HepG2 (cell line): ENCODE results near the gene DCTN3. TPM values are rescaled to one million over a fixed set of nuclear protein-coding genes. Genes with fewer than 3 reads are reported as not detected.
A peak's percentile ranks its signal among the peaks of the same experiment; 100 is the strongest.

Source experiments
- DMAP1 ChIP-seq: IDR thresholded peaks from 2 replicates; pipeline ENCODE4 v1.6.1; 2016
- HHEX ChIP-seq: IDR thresholded peaks from 2 replicates; pipeline ENCODE4 v1.6.1; 2016; ENCODE audit warnings: control low read depth
- HNRNPL ChIP-seq: fragments of 200-400 bp; formaldehyde crosslinking; IDR thresholded peaks from 2 replicates; pipeline ENCODE4 v1.6.1; 2017; ENCODE audit warnings: mild to moderate bottlenecking, low read depth, low read length
- KAT2B ChIP-seq: fragments of 150-350 bp; IDR thresholded peaks from 2 replicates; pipeline ENCODE4 v1.6.1; 2014; ENCODE audit warnings: low read depth, low read length, borderline replicate concordance
- MBNL3 ChIP-seq: fragments of 250-450 bp; sonication (Bioruptor Pico); conservative IDR thresholded peaks from 2 replicates; pipeline ENCODE4 v1.8.0; 2022; ENCODE audit warnings: mild to moderate bottlenecking, inconsistent platforms
- NCOA2 ChIP-seq: sonication (generic); formaldehyde crosslinking; IDR thresholded peaks from 2 replicates; pipeline ENCODE4 v1.8.0; 2022; ENCODE audit warnings: inconsistent platforms
- RFXAP ChIP-seq: sonication (generic); formaldehyde crosslinking; IDR thresholded peaks from 2 replicates; pipeline ENCODE4 v1.4.0; 2020; ENCODE audit warnings: missing genetic modification reagents, borderline replicate concordance
- RXRA ChIP-seq: sonication (generic); formaldehyde crosslinking; IDR thresholded peaks from 2 replicates; pipeline ENCODE4 v1.5.1; 2020; ENCODE audit warnings: missing genetic modification reagents
- ZBTB3 ChIP-seq: sonication (generic); formaldehyde crosslinking; IDR thresholded peaks from 2 replicates; pipeline ENCODE4 v1.4.0; 2020; ENCODE audit warnings: low read depth, mild to moderate bottlenecking, moderate library complexity, missing genetic modification reagents, borderline replicate concordance
- ZNF138 ChIP-seq: sonication (generic); formaldehyde crosslinking; IDR thresholded peaks from 2 replicates; pipeline ENCODE4 v1.5.0; 2020; ENCODE audit warnings: mild to moderate bottlenecking, low read depth, missing genetic modification reagents
- ZNF337 ChIP-seq: sonication (generic); formaldehyde crosslinking; IDR thresholded peaks from 2 replicates; pipeline ENCODE4 v1.5.1; 2020; ENCODE audit warnings: missing genetic modification reagents, low read depth, mild to moderate bottlenecking, borderline replicate concordance
- ZNF496 ChIP-seq: sonication (generic); formaldehyde crosslinking; IDR thresholded peaks from 2 replicates; pipeline ENCODE4 v1.8.1; 2023; ENCODE audit warnings: mild to moderate bottlenecking, moderate library complexity, missing genetic modification reagents; ENCODE audit not compliant: insufficient replicate concordance
- ZNF557 ChIP-seq: sonication (generic); formaldehyde crosslinking; IDR thresholded peaks from 2 replicates; pipeline ENCODE4 v1.4.0; 2020; ENCODE audit warnings: missing genetic modification reagents
- ZNF678 ChIP-seq: sonication (generic); formaldehyde crosslinking; IDR thresholded peaks from 2 replicates; pipeline ENCODE4 v1.4.0; 2020; ENCODE audit warnings: mild to moderate bottlenecking, missing genetic modification reagents
- ZNF775 ChIP-seq: sonication (generic); formaldehyde crosslinking; IDR thresholded peaks from 2 replicates; pipeline ENCODE4 v1.4.0; 2020; ENCODE audit warnings: missing genetic modification reagents, mild to moderate bottlenecking, moderate library complexity, borderline replicate concordance
- ZNF788 ChIP-seq: sonication (generic); formaldehyde crosslinking; IDR thresholded peaks from 2 replicates; pipeline ENCODE4 v1.5.0; 2020; ENCODE audit warnings: mild to moderate bottlenecking, missing genetic modification reagents, borderline replicate concordance
- polyA plus RNA-seq, 8 experiments: library from polyadenylated mRNA; depleted of rRNA in 3 of 8; stranded (reverse) in 7 of 8; unstranded in 1 of 8; fragments of >200 nt; fragmentation: Illumina TruSeq in 4 of 8; extraction: Trizol in 4 of 8; gene quantifications; 2 replicates each; pipeline versions ENCODE4 v1.2.1 to v1.2.3, GENCODE V29; 2011 to 2016; ENCODE audit warnings: low read depth in 4 of 8, missing spikeins in 1 of 8, mixed read lengths in 1 of 8; ENCODE audit not compliant: insufficient read depth in 1 of 8
- total RNA-seq, 5 experiments: library from RNA; depleted of rRNA; stranded (reverse); fragments of >200 nt; fragmentation: Illumina TruSeq; extraction: Trizol; gene quantifications; 2 replicates each; pipeline ENCODE4 v1.2.3, GENCODE V29; 2016; ENCODE audit warnings: low read depth in 1 of 5
- TF ChIP-seq, protein P1 (sequence below): sonication (generic); IDR thresholded peaks from 2 replicates; pipeline ENCODE4 v1.6.1; 2016; ENCODE audit warnings: low read depth, borderline replicate concordance
- TF ChIP-seq, protein P2 (sequence below): conservative IDR thresholded peaks from 2 replicates; pipeline ENCODE4 v1.6.1; 2018; ENCODE audit warnings: missing genetic modification reagents
- TF ChIP-seq, protein P3 (sequence below): sonication (generic); formaldehyde crosslinking; conservative IDR thresholded peaks from 2 replicates; pipeline ENCODE4 v1.4.0; 2020; ENCODE audit warnings: missing genetic modification reagents
- TF ChIP-seq, protein P4 (sequence below): sonication (generic); formaldehyde crosslinking; conservative IDR thresholded peaks from 2 replicates; pipeline ENCODE4 v1.4.0; 2020; ENCODE audit warnings: missing genetic modification reagents
- TF ChIP-seq, protein P5 (sequence below): sonication (generic); formaldehyde crosslinking; IDR thresholded peaks from 2 replicates; pipeline ENCODE4 v1.5.0; 2020; ENCODE audit warnings: mild to moderate bottlenecking, missing genetic modification reagents, borderline replicate concordance

Gene DCTN3
- total and polyA plus RNA-seq, 2 of the 13 experiments (the other 11 are each of a cell fraction or from before 2014, with no cell fraction given), result 27.4 to 34.5 TPM

DNA sequence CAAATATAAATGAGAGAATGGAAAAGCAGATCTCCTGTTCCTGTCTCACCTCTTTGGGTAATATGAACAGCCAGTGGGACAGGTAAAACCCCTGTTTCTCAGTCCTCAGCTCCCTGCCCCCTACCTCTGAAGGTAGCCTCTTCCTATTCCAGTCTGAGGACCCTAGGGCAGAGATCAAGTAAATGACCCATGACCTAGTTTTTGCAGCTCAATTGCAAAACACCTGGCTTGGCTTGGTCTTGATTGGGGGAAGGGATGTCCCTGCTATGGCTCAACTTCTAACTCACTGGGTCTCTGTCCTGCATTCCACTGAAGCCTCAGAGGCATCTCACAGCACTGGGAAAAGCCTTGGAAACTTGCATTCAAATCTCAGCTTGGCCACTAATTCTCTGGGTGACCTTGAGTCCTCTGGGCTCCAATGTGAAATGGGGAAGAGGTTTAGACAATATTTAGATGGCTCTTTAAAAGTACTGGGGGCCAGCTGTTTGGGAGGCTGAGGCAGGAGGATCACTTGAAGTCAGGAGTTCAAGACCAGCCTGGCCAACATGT lies 24.5 kb upstream of the DCTN3 start (continued):
- TF ChIP-seq ZNF496 (CRISPR knock-in tag), result no peak
- no peak for TF ChIP-seq HNRNPL
- peak; percentile 55; the same call in 1 of the 2 replicates for TF ChIP-seq ZNF337 (CRISPR knock-in tag)
- TF ChIP-seq ZNF557, result no peak
- TF ChIP-seq NCOA2 (CRISPR knock-in tag), result peak; percentile 75
- TF ChIP-seq HHEX (CRISPR knock-in tag), result 0 out of 2 replicates have a peak, but pooled peaks have one; percentile 55
- no peak for TF ChIP-seq MBNL3 (CRISPR knock-in tag)
- TF ChIP-seq RFXAP (CRISPR knock-in tag), result no peak
- TF ChIP-seq, protein P1, sequence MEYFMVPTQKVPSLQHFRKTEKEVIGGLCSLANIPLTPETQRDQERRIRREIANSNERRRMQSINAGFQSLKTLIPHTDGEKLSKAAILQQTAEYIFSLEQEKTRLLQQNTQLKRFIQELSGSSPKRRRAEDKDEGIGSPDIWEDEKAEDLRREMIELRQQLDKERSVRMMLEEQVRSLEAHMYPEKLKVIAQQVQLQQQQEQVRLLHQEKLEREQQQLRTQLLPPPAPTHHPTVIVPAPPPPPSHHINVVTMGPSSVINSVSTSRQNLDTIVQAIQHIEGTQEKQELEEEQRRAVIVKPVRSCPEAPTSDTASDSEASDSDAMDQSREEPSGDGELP, result peak; percentile 32; the same call in 1 of the 2 replicates
- TF ChIP-seq, protein P2, sequence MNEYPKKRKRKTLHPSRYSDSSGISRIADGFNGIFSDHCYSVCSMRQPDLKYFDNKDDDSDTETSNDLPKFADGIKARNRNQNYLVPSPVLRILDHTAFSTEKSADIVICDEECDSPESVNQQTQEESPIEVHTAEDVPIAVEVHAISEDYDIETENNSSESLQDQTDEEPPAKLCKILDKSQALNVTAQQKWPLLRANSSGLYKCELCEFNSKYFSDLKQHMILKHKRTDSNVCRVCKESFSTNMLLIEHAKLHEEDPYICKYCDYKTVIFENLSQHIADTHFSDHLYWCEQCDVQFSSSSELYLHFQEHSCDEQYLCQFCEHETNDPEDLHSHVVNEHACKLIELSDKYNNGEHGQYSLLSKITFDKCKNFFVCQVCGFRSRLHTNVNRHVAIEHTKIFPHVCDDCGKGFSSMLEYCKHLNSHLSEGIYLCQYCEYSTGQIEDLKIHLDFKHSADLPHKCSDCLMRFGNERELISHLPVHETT (CRISPR knock-in tag), result no peak
- TF ChIP-seq KAT2B, result no peak
- TF ChIP-seq, protein P3, sequence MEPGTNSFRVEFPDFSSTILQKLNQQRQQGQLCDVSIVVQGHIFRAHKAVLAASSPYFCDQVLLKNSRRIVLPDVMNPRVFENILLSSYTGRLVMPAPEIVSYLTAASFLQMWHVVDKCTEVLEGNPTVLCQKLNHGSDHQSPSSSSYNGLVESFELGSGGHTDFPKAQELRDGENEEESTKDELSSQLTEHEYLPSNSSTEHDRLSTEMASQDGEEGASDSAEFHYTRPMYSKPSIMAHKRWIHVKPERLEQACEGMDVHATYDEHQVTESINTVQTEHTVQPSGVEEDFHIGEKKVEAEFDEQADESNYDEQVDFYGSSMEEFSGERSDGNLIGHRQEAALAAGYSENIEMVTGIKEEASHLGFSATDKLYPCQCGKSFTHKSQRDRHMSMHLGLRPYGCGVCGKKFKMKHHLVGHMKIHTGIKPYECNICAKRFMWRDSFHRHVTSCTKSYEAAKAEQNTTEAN, result no peak
- TF ChIP-seq, protein P4, sequence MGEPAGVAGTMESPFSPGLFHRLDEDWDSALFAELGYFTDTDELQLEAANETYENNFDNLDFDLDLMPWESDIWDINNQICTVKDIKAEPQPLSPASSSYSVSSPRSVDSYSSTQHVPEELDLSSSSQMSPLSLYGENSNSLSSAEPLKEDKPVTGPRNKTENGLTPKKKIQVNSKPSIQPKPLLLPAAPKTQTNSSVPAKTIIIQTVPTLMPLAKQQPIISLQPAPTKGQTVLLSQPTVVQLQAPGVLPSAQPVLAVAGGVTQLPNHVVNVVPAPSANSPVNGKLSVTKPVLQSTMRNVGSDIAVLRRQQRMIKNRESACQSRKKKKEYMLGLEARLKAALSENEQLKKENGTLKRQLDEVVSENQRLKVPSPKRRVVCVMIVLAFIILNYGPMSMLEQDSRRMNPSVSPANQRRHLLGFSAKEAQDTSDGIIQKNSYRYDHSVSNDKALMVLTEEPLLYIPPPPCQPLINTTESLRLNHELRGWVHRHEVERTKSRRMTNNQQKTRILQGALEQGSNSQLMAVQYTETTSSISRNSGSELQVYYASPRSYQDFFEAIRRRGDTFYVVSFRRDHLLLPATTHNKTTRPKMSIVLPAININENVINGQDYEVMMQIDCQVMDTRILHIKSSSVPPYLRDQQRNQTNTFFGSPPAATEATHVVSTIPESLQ, result no peak
- TF ChIP-seq ZNF678 (CRISPR knock-in tag), result no peak
- no peak for TF ChIP-seq ZNF775 (CRISPR knock-in tag)
- TF ChIP-seq, protein P5, sequence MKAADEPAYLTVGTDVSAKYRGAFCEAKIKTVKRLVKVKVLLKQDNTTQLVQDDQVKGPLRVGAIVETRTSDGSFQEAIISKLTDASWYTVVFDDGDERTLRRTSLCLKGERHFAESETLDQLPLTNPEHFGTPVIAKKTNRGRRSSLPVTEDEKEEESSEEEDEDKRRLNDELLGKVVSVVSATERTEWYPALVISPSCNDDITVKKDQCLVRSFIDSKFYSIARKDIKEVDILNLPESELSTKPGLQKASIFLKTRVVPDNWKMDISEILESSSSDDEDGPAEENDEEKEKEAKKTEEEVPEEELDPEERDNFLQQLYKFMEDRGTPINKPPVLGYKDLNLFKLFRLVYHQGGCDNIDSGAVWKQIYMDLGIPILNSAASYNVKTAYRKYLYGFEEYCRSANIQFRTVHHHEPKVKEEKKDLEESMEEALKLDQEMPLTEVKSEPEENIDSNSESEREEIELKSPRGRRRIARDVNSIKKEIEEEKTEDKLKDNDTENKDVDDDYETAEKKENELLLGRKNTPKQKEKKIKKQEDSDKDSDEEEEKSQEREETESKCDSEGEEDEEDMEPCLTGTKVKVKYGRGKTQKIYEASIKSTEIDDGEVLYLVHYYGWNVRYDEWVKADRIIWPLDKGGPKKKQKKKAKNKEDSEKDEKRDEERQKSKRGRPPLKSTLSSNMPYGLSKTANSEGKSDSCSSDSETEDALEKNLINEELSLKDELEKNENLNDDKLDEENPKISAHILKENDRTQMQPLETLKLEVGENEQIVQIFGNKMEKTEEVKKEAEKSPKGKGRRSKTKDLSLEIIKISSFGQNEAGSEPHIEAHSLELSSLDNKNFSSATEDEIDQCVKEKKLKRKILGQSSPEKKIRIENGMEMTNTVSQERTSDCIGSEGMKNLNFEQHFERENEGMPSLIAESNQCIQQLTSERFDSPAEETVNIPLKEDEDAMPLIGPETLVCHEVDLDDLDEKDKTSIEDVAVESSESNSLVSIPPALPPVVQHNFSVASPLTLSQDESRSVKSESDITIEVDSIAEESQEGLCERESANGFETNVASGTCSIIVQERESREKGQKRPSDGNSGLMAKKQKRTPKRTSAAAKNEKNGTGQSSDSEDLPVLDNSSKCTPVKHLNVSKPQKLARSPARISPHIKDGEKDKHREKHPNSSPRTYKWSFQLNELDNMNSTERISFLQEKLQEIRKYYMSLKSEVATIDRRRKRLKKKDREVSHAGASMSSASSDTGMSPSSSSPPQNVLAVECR (CRISPR knock-in tag), result peak; percentile 30; the same call in 1 of the 2 replicates
- TF ChIP-seq ZBTB3, result 0 out of 2 replicates have a peak, but pooled peaks have one; percentile 45
- no peak for TF ChIP-seq DMAP1
- peak; percentile 96 for TF ChIP-seq RXRA (CRISPR knock-in tag)
- peak; percentile 79; the same call in 1 of the 2 replicates for TF ChIP-seq ZNF788 (CRISPR knock-in tag)
- TF ChIP-seq ZNF138 (CRISPR knock-in tag), result no peak
